GM21786 (cell line): ENCODE measurements around the gene SEPTIN2.
"Not testable (repeated sequence)": the region's sequence is repeated elsewhere in the genome, so short reads cannot be mapped to it uniquely, and the experiment has no call there.

Source experiments
- ATAC-seq: cut with Tn5 transposase; IDR thresholded peaks from one replicate; pipeline ENCODE4 v1.9.1; 2021; ENCODE audit not compliant: unreplicated experiment

Gene SEPTIN2

GRCh38 chr2:241312082-241312481 lies 3.6 kb upstream of the SEPTIN2 start:
- no peak for ATAC-seq

- no peak for ATAC-seq
Measured at GRCh38 chr2:241313543-241314095, 2.1 kb upstream of the SEPTIN2 start.

GRCh38 chr2:241314226-241315092 lies 1.3 kb upstream of the SEPTIN2 start:
- no peak for ATAC-seq

- peak; percentile 64 for ATAC-seq
Measured at GRCh38 chr2:241315093-241315878, 439 bp upstream of the SEPTIN2 start, which contains the start of gene HDLBP. Gene HDLBP (minus strand): TSS chr2:241315672. CDS start chr2:241266869, 48,803 bp downstream.

- ATAC-seq: no peak
Measured at GRCh38 chr2:241316825-241317224, 1.1 kb downstream of the SEPTIN2 start.

GRCh38 chr2:241317391-241317790 lies 1.7 kb downstream of the SEPTIN2 start:
- ATAC-seq: no peak

- ATAC-seq: not testable (repeated sequence)
Measured at GRCh38 chr2:241318830-241319229, 3.1 kb downstream of the SEPTIN2 start.

GRCh38 chr2:241320394-241320793 lies 4.7 kb downstream of the SEPTIN2 start:
- no peak for ATAC-seq

GRCh38 chr2:241321033-241321432 lies 5.3 kb downstream of the SEPTIN2 start:
- ATAC-seq: no peak

GRCh38 chr2:241321886-241322285 lies 6.2 kb downstream of the SEPTIN2 start:
- ATAC-seq: no peak

GRCh38 chr2:241323778-241324177 lies 8.1 kb downstream of the SEPTIN2 start:
- no peak for ATAC-seq

GRCh38 chr2:241324775-241325174 lies 9.1 kb downstream of the SEPTIN2 start:
- no peak for ATAC-seq

GRCh38 chr2:241325257-241325656 lies 9.5 kb downstream of the SEPTIN2 start:
- no peak for ATAC-seq

GRCh38 chr2:241329669-241330615 lies 14.2 kb downstream of the SEPTIN2 start:
- ATAC-seq: no peak

GRCh38 chr2:241330616-241330981 lies 14.9 kb downstream of the SEPTIN2 start:
- no peak for ATAC-seq

GRCh38 chr2:241334813-241335212 lies 19.1 kb downstream of the SEPTIN2 start:
- no peak for ATAC-seq

GRCh38 chr2:241339839-241340630 lies 24.3 kb downstream of the SEPTIN2 start:
- ATAC-seq: no peak

GRCh38 chr2:241340631-241341163 lies 25.0 kb downstream of the SEPTIN2 start:
- ATAC-seq: no peak

GRCh38 chr2:241344925-241345651 lies 29.4 kb downstream of the SEPTIN2 start:
- no peak for ATAC-seq
